ENCODE results near the gene ANKRD53.

ANKRD53 gene

DNA sequence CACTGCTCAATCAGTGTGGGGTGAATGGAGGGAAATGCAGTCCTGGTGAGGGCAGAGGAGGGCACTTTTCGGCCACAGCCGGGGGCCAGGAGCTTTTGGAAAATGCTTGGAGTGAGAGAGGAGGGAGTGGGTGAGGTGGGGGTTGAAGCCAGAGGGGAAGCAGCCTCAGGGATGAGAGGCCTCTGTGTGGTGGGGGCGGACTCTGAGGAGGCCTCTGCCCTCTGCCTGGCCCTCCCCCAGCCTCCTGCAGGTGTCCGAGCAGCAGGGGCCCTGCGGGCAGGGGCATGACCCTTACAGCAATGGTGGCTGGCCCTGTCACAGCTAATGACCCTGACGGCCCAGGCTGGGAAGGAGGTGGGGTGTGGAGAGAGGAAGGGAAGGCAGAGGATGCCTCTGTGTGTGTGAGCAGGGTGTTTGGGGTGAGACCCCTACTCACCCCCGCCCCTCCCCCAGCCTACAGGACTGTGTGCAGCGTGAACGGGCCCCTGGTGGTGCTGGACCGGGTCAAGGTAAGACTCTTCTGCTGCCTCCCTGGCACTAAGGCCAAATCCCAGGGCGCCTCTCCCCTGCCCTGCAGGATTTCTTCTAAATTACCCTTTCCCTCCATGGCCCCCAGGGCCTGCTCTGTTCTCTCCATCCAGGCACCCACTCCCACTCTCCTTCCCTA is 35.1 kb upstream of the ANKRD53 start:
- no peak for DNase-seq

DNA sequence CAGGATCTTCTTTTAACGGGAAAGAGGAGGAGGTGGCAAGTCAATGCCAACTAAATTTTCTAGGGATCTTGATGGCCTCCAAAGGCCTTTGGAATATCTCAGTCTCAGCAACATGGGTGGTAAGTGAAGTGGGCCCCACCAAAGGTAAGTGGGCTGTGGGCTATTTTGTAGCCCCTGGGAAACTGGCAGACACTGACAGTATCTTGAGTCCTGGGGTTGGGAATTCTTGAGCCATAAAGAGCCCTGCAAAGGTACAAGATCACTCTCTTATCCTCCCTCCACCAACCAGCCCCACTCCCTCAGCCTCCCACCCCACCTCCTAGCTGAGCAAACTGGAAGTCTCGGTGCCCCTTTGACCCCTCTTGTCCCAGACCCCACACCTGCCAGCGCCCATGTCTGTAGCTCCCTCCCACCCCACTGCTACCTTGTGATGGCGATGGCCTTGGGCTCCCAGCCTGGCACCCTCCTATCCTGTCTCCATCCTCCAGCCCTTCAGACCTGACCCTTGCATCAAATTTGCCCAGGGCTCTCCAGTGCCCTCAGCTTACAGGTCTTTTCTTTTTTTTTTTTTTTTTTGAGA is 34.2 kb upstream of the ANKRD53 start:
- no peak for DNase-seq

DNA sequence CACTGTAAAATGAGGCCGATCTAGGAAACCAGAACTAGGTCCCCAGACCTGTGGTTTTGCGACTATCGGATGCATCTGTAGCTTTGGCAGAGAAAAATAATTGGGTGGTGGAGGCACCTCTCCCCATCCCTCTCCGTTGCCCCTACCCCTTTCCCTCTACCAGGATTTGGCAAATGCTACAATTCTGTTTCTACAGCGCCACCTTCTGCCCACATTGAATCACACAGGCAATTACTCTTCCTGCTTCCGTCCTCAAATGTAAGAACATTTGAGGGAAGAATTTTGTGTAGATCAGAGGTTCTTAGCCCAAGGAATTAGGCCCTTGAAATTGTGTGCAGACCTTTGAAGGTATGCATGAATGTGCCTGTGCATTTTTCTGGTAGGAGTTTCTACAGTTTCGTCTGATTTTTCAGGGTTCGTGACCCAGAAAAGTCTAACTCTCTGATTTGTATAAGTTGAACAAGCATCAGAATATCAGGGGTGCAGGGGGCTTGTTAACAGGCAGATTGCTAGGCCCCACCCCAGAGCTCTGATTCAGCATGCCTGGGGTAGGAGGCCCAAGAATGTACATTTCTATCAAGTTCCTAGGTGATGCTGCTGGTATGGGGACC is 31.5 kb upstream of the ANKRD53 start:
- peak; percentile 22 for DNase-seq

DNA sequence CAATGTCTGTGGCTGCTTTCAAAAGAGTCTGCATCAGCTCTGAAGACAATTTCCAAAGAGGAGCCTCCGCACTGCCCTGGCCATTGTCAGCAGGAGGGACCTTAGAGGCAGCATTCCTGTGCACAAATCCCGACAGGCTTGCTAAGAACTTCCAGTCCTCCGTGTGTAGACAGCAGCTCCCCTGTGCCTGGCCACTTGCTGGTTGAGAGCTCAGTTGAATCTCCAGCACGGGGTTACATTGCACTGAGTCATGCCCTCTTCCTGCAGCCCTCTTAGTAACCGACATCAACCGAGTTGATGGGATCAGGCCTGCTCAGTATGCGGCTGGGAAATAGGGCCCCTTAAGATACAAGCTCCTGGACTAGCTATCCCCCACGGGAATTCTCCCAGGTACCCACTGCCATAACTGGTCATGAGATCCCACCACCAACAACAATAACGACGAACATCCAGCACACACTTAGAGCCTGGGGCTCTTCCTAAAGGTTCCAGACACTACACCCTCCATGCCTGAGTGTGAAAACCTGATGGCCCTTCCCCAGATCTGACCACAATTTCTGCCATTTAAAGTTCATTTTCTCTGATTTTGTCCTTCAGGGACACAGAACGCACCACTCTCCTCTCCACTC is 30.8 kb upstream of the ANKRD53 start:
- no peak for DNase-seq

DNA sequence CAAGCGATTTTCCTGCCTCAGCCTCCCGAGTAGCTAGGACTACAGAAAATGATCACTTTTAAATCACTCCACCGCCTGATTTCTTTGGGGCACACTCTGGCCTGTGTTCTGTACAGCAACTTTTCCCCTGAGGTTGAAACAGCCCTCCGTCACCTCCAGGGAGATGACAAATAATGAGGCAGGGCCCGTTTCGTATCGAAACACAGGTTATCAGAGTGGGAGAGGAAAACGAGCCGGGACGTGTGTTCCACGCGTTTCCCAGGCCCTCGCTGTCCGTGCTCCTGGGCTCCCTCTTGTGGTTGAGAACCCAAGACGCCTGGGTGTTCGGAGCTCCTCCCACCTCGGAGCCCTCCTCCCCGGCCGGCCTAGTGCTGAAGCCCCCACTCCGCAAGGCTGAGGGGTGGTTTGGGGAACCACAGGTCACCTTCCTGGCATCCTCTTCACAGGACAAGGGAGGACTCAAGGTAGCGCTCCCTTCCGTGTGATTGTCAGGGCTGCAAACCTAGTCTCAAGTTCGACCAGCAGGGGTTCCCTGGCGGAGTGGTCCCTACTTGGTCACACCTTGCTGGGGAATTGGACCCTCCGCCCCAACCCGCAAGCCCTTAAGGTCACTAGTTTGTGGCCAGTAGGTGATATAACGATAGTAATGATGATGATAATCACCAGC is 30.0 kb upstream of the ANKRD53 start:
- peak; percentile 73 for DNase-seq

DNA sequence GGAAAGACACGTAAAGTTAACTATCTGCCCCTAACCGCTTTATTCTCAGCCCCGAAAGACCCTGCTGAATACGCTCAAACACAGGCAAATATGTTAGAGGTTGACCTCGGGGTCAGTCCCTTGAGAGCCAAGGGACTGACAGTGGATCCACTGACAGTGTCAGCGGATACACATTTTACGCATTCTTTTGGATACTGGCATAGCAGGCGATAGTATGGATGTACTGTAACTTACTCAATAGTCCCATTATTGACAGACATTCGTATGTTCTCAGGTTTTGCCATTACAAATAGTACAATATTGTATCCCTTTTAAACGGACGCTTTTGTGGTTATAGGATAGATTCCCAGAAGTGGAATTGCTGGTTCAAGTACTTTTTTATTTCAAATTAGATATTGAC is 29.3 kb upstream of the ANKRD53 start:
- no peak for DNase-seq

DNA sequence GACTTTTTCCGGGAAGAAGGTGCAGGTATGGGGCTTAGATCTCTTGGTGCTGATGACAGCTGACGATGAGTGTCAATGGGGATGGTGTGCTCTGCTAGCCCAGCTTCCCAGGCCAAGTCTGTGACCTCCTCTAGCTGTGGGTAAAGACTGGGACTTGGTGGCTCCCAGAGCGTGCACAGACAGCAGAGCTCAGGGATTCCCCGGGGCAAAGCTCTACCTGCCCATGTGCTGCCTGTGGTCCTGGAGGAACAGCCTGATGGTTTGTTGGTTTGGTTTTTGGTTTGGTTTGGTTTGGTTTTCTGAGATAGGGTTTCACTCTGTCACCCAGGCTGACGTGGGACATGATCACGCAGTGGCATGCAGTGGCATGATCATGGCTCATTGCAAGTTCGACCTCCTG is 23.5 kb upstream of the ANKRD53 start:
- DNase-seq: no peak

DNA sequence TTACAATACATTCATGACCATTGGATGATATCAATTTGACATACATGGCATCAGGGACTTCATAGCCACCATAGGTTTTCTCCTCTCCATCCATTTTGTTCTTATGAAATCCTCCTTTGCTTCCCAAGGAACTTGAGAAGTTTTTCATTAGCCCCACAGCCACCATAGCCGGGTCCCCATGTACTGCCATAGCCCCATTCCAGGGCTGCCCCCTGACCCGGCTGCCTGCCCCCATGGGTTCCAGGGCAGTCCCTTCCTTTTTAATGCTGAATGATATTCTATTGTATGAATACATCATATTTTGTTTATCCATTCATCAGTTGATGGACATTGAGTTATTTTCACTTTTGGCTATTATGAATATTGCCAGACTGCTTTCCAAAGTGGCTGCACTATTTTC is 22.3 kb upstream of the ANKRD53 start:
- DNase-seq: no peak

DNA sequence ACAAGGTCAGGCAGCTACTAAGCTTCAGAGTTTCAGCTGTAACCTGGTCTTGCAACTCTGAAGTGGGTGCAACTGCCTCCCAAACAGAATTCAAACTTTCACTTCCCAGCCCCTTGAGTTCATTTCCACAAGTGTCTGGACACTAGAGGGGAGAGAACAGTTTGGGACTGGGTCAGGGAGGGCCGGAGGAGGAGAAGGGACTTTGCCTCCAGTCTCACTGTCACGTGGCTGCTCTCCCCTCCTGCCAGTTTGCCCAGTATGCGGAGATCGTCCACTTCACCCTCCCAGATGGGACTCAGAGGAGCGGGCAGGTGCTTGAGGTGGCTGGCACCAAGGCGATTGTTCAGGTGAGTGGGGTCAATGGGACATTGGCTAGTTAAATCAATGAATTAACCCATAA is 20.6 kb upstream of the ANKRD53 start:
- no peak for DNase-seq

DNA sequence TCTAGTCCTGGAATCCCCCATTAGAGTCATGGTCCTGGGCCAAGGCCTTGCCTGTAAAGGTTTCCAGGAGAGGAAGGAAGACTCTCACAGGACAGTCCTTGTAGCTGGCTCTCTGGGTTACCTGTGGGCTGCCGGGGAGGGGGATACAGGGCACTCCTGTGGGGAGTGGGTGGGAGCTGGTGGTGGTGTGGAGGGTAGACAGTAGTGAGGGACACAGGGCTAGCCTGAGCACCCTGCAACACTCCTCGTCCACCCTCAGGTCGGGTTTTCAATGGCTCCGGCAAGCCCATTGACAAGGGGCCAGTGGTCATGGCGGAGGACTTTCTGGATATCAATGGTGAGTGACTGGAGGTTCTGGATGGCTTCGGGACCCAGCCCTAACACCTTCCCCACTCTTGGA is 19.7 kb upstream of the ANKRD53 start:
- DNase-seq: no peak

DNA sequence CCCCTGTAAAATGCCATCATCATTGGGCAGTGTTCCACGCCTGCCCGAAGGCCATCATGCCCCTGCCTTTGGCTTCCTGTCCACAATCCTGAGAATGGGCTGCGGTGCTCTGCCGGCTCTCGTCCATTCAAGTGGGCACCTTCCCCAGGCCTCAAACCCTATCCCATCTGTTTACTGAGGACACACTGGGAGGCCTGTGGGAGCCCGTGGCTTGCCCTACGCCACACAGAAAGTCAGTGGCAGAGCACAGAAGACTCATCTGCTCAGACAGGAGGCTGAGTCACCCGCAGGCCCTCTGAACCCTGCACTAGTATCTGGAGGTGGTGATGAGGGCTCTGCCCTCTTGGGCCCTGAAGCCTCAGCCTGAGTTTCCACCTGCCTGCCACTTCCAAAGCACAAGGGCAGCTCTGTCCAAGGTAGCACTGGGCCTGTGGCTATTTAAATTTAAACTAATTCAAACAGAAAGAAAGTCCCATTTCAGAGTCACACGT is 19.1 kb upstream of the ANKRD53 start:
- DNase-seq: no peak

DNA sequence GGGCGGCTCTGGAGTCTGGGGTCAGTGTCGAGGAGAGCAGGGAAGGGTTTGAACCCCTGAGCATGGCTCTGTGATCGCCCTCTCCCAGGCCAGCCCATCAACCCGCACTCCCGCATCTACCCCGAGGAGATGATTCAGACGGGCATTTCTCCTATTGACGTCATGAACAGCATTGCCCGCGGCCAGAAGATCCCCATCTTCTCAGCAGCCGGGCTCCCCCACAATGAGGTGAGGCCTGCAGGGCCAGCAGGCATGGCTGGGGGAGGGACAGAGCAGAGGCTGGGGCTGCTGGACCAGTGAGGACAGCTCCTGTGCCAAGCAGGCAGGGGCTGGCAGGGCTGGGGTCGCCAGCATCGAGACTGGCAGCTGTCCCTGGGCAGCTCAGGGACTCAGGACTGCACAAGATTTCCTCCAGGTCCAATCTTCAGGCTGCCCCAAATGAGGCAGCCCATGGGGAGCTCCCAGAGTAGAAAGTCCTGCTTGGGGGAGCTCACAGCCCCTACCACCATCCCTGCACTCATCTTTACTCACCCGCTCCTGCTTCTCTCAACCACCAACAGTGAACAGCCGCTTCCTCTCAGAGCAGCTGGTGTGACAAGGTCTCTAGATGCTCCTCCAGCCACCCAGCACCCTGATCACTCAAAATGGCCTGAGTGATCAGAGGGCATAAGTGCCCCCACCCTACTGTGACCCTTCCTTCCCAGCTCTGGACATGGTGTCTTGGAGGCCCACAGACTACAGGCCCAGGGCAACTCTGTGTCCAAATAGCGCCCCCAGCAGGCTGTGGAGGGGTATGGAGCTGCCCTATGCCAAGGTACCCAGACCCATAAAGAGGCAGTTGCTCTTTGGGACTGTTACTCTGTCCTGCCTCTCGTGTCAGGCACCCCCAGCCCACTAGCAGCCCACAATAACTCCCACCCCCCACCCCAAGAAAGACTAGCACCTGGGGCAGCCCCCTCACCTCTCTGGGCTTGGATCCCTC is 18.3 kb upstream of the ANKRD53 start:
- DNase-seq: no peak

DNA sequence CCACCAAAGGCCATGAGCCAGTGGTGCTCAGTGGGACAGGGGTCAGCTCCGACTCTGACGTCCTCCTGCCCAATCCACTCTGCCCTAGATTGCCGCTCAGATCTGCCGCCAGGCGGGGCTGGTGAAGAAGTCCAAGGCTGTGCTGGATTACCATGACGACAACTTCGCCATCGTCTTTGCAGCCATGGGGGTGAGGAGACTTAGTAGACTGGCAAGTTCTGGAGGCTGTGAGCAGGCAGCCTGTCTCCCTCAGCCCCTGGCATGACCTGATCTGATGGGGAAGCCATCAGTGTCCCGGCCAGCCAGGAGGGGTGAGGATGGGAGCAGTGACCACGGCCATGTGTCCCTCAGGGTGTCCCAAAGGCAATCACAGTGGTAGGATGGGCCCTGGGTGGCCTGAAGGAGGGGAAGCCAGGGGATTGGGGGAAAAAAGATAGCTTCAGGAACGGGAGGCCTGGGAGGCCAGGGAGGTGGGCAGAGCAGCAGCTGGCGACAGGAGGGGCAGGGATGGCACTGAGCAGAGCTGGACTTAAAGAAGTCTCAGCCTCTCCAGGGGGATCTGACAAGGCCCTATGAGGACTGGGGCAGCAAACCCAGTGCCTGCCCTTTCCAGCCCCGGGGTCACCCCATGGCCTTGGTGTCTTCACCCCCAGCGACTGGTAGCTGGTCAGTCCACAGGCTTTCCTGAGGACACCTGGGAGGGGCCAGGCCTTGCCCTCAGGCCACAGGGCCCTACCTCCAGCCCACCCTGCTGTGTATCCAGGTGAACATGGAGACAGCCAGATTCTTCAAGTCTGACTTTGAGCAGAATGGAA is 17.4 kb upstream of the ANKRD53 start:
- DNase-seq: no peak

DNA sequence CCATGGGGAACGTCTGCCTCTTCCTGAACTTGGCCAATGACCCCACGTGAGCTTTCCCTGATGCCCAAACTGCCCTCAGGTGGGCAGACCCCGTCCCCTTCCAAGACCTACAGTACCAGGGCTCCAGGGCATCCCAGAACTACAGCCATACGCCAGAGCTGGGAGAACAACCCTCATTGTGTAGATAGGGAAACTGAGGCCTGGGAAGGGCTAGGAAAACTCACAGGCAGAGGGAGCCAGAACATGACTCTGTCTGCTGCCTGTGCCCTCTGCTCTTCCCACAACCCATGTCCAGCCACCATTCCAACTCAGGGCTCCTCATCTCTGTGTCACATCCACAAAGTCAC is 16.8 kb upstream of the ANKRD53 start:
- no peak for DNase-seq

DNA sequence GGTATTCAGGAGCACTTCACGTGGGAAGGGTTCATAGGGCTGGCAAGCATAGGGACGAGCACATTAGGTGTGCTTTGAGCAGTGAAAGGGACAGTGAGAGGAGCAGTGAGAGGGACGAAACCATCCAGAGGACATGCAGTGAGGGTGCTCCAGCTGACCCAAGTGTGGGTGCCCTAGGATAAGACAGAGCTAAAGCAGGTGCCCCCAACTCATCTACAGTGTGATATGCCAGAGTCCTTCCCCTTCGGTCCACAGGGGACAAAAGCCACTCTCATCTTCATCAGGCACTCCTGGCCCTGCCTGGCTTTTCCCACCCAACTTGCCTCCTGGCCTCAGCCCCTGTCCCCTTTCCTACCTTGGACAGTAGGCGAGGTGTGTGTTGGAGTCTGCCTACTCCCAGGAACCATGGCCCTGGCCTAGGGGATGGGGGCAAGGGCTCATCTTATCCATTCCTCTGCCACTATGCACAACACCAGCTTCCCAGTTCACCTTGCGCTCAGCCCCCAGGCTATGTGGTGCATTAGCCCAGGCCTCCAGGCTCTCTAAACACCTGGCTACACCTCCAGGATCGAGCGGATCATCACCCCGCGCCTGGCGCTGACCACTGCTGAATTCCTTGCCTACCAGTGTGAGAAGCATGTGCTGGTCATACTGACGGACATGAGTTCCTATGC is 16.1 kb upstream of the ANKRD53 start:
- no peak for DNase-seq

DNA sequence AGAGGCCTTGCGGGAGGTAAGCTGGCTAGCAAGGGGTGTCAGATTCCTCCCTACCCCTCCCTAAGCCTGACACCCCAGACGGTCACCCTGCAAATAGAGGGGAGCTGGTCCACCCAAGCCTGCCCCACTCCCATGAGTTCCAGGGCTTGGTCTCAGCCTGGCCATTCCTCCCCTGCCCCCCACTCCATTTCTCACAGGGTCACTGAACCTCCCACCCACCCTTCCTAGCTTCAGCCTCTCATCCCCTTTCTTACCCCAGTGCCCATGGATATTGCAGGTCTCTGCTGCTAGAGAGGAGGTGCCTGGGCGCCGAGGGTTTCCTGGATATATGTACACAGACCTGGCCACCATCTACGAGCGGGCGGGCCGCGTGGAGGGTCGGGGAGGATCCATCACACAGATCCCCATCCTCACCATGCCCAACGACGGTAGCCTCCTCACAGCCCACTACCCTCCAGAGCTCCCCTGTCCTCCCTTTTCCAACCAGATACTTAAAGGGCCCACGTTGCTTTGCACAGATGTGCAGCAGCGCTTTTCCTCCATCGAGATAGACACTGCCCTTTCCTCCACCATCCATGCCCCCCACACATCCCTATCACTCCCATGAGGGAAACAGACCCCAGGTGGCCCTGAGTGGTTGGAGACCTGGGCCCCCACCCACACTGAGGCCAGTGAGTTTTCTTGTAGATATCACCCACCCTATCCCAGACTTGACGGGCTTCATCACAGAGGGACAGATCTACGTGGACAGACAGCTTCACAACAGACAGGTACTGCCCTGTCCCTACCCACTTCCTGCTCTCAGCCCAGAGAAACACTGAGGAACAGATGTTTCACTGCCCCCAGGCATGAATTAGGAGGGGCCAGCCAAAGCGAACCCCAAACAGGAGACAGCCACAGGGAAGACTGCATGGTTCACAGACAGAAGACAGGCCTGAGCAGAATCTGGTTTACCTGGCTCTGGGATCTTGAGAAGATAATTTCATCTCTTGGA is 15.2 kb upstream of the ANKRD53 start:
- DNase-seq: no peak

DNA sequence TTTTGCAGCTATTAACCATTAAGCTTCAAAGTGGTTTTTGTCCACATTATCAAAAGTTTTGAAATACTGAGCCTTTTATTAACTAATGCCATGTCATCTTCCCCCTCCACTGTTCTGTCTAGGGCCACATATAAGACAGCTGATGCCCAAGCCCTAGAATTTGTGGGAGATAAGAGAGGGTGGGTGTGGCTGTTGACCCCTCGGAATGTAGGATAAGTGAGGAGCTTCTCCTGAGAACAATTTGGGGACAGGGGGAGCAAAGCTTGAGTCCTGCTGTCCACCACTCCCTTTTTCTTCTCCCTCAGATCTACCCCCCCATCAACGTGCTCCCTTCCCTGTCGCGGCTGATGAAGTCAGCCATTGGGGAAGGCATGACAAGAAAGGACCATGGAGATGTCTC is 14.3 kb upstream of the ANKRD53 start:
- DNase-seq: no peak

DNA sequence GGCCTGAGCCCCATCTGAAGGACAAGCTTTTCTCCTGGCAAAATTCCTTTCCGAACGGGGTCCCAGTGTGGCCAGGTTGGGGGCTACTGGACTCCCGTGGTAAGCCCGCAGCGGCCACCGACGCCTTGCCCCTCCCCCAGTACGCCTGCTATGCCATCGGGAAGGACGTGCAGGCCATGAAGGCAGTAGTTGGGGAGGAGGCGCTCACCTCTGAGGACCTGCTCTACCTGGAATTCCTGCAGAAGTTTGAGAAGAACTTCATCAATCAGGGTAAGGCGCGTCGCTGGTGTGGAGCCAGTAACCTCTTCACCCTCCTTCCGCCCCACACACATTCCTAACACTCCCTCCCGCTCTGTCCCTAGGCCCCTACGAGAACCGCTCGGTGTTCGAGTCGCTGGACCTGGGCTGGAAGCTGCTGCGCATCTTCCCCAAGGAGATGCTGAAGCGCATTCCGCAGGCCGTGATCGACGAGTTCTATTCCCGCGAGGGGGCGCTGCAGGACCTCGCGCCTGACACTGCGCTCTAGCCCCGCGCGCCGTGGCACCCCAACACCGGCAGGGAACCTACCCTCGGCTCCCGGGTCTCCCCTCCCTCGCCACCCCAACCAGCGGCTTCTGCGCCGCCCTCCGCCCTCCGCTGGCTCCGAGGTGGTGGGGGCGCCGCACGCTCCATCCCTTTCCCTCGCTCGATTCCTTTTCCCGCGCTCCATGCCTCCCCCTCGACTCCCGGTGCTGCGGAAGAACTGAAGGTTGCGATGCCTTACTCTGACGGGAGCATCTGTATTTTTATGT is 13.6 kb upstream of the ANKRD53 start:
- peak; percentile 80 for DNase-seq

DNA sequence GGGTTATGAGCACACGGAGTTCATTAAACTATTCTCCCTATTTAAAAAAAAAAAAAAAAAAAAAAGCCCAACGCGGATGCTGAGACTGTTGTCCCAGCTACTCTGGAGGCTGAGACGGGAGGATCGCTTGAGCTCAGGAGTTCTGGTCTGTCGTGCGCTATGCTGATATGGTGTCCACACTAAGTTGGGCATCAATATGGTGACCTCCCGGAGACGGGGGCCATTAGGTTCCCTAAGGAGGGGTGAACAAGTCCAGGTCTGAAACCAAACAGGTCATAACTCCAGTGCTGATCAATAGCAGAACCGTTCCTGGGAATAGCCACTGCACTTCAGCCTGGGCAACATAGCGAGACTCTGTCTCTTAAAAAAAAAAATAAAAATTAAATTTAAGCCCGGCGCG is 12.9 kb upstream of the ANKRD53 start:
- no peak for DNase-seq
